Activated CD8-positive, alpha-beta T cell treated with anti-CD3 and anti-CD28 coated beads for 36 hours (primary cell): ENCODE data around the gene SMARCAL1. TPM values are rescaled to one million over a fixed set of nuclear protein-coding genes. Genes with fewer than 3 reads are reported as not detected.

ENCODE experiments used
- ATAC-seq: fragments of 200-7000 bp; cut with Tn5 transposase; one replicate; pipeline ENCODE4 v1.10.0; 2021; ENCODE audit warnings: mild to moderate bottlenecking, moderate library complexity
- CTCF ChIA-PET: fragments of 350-600 bp; sonication (Branson Sonifier 250); formaldehyde crosslinking; loops from one replicate; lab custom pipeline; 2021; ENCODE audit warnings: antibody characterized with exemption; lab: Charles Lee
- POLR2A ChIA-PET: fragments of 350-600 bp; sonication (Branson Sonifier 250); formaldehyde crosslinking; loops from one replicate; lab custom pipeline; 2021; ENCODE audit warnings: antibody characterized with exemption; lab: Charles Lee
- DNase-seq: peaks from one replicate; pipeline ENCODE4 v3.0.0-alpha.2; 2020
- H3K27ac Mint-ChIP-seq: one replicate; pipeline ENCODE4 v1.8.0; 2021; ENCODE audit warnings: mild to moderate bottlenecking, mixed read lengths
- H3K27me3 Mint-ChIP-seq: one replicate; pipeline ENCODE4 v1.8.0; 2021; ENCODE audit warnings: mixed read lengths
- H3K36me3 Mint-ChIP-seq: one replicate; pipeline ENCODE4 v1.8.0; 2021; ENCODE audit warnings: low read depth, mixed read lengths
- H3K4me1 Mint-ChIP-seq: one replicate; pipeline ENCODE4 v1.8.0; 2021; ENCODE audit warnings: low read depth, mixed read lengths
- H3K4me3 Mint-ChIP-seq: one replicate; pipeline ENCODE4 v1.8.0; 2021; ENCODE audit warnings: mild to moderate bottlenecking, moderate library complexity, mixed read lengths
- H3K9me3 Mint-ChIP-seq: one replicate; pipeline ENCODE4 v1.8.0; 2021; ENCODE audit warnings: mixed read lengths
- intact Hi-C: fragments of 100-400 bp; cut with micrococcal nuclease; formaldehyde crosslinking; loops from one replicate; pipeline ENCODE4 v1.10.0; 2022
- total RNA-seq, 2 experiments: library from RNA; stranded (reverse); gene quantifications; one replicate each; pipeline ENCODE4 v1.2.3, GENCODE V29; 2021
- TF ChIP-seq, protein P1 (sequence below): fragments of 200-600 bp; IDR thresholded peaks from one replicate; pipeline ENCODE4 v1.8.0; 2022; ENCODE audit warnings: antibody characterized with exemption, mild to moderate bottlenecking

Gene SMARCAL1
- total RNA-seq, 2 experiments from 2014 or later: 22.3 to 24.7 TPM

- intact Hi-C loops: no loop called here
- CTCF ChIA-PET: interaction anchor here (0.6 to 1.3 kb wide), 2 partner anchors 13 to 35 kb away, joined by 3 read pairs; no protein-coding TSS in a partner anchor
Measured at GRCh38 chr2:216465579-216466195, 53.4 kb downstream of the SMARCAL1 start.

DNA sequence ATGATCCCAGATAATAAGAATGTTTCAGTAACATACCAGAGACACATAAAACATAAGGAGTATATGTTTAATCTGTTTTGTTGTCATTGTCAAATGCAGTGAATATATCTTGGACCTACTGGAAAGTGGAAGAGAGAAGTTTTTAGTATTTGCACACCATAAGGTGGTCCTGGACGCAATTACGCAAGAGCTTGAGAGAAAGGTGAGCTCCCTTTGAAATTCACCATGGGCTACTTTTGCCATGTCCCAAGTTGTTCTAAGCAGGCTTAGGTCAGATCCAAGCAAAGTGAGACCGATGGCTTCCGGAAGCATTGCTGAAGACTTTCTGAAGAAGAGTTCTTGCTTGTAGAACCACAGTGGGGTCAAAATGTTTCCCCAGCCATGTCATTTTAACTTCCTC lies 55.6 kb downstream of the SMARCAL1 start:
- intact Hi-C loops: no loop called here
- peaks cover 7% of the 10 kb centered on the region for H3K36me3 Mint-ChIP-seq
- DNase-seq (no peak), ATAC-seq (no peak)
- H3K9me3 Mint-ChIP-seq: no peaks in the 10 kb centered on the region
- H3K4me1 Mint-ChIP-seq: no peaks in the 10 kb centered on the region
- no peaks in the 10 kb centered on the region for H3K27me3 Mint-ChIP-seq
- ChIA-PET POLR2A (no interaction called here), CTCF (no interaction called here)
- H3K27ac Mint-ChIP-seq: no peak overlapping the region
- TF ChIP-seq, protein P1, sequence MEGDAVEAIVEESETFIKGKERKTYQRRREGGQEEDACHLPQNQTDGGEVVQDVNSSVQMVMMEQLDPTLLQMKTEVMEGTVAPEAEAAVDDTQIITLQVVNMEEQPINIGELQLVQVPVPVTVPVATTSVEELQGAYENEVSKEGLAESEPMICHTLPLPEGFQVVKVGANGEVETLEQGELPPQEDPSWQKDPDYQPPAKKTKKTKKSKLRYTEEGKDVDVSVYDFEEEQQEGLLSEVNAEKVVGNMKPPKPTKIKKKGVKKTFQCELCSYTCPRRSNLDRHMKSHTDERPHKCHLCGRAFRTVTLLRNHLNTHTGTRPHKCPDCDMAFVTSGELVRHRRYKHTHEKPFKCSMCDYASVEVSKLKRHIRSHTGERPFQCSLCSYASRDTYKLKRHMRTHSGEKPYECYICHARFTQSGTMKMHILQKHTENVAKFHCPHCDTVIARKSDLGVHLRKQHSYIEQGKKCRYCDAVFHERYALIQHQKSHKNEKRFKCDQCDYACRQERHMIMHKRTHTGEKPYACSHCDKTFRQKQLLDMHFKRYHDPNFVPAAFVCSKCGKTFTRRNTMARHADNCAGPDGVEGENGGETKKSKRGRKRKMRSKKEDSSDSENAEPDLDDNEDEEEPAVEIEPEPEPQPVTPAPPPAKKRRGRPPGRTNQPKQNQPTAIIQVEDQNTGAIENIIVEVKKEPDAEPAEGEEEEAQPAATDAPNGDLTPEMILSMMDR: no peak
- H3K4me3 Mint-ChIP-seq: no peak overlapping the region

More at GRCh38 chr2:216465579-216466195, 53.4 kb downstream of the SMARCAL1 start:
- ATAC-seq (no peak), DNase-seq (no peak)
- Mint-ChIP-seq H3K4me3 (no peak overlapping the region), H3K27ac (no peak overlapping the region), H3K36me3 (peaks cover 7% of the 10 kb centered on the region), H3K4me1 (no peaks in the 10 kb centered on the region), H3K27me3 (no peaks in the 10 kb centered on the region), H3K9me3 (no peaks in the 10 kb centered on the region)
- TF ChIP-seq, protein P1: no peak
- POLR2A ChIA-PET: interaction anchor here (1.2 kb wide), 1 partner anchor 10 kb away, joined by 3 read pairs; no protein-coding TSS in a partner anchor

DNA sequence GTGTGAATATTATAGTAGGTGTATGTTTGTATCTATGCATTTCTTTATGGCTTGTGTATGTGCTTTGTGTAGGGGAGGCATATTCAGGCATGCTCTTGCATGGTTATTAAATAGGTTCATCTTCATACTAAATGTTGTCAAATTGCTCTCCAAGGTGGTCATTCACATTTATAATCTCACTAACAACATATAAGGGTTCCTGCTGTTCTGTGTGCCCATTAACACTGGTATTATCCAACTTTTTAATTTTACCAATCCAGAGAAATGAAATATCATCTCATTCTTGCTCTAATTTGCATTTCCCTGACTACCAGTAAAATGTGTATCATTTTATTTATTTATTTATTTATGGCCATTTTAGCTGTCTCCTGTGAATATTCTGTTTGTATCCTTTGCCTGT lies 57.4 kb downstream of the SMARCAL1 start:
- H3K36me3 Mint-ChIP-seq: peaks cover 7% of the 10 kb centered on the region

GRCh38 chr2:216473187-216473586 lies 60.9 kb downstream of the SMARCAL1 start:
- no peaks in the 10 kb centered on the region for H3K27me3 Mint-ChIP-seq
- ATAC-seq (no peak), DNase-seq (no peak)
- ChIA-PET POLR2A (no interaction called here), CTCF (no interaction called here)
- TF ChIP-seq, protein P1: no peak
- no peaks in the 10 kb centered on the region for H3K9me3 Mint-ChIP-seq
- intact Hi-C loops: no loop called here
- H3K4me1 Mint-ChIP-seq: peaks cover 26% of the 10 kb centered on the region
- H3K27ac Mint-ChIP-seq: no peak overlapping the region
- peaks cover 20% of the 10 kb centered on the region for H3K36me3 Mint-ChIP-seq
- H3K4me3 Mint-ChIP-seq: no peak overlapping the region

More for the DNA sequence above, 57.4 kb downstream of the SMARCAL1 start:
- ChIA-PET POLR2A (no interaction called here), CTCF (no interaction called here)
- no peak for DNase-seq
- H3K27ac Mint-ChIP-seq: no peak overlapping the region
- no peaks in the 10 kb centered on the region for H3K9me3 Mint-ChIP-seq
- TF ChIP-seq, protein P1: no peak
- H3K4me3 Mint-ChIP-seq: no peak overlapping the region
- H3K4me1 Mint-ChIP-seq: peaks cover 2% of the 10 kb centered on the region
- no peak for ATAC-seq
- H3K27me3 Mint-ChIP-seq: no peaks in the 10 kb centered on the region
- intact Hi-C loops: no loop called here

GRCh38 chr2:216474925-216475670 lies 62.8 kb downstream of the SMARCAL1 start:
- DNase-seq (peak; percentile 54), ATAC-seq (peak; percentile 75)
- ChIA-PET CTCF (interaction anchor here (1.0 to 1.1 kb wide), 2 partner anchors 13 to 32 kb away, joined by 3 read pairs; no protein-coding TSS in a partner anchor), POLR2A (interaction anchor here (0.6 to 1.5 kb wide), 4 partner anchors 10 to 31 kb away, joined by 3 to 6 read pairs (median 4); partner anchors contain the start of gene RPL37A)
- Mint-ChIP-seq H3K4me3 (peak overlapping the region; percentile 31), H3K36me3 (peaks cover 26% of the 10 kb centered on the region), H3K4me1 (peaks cover 28% of the 10 kb centered on the region), H3K27me3 (no peaks in the 10 kb centered on the region), H3K9me3 (no peaks in the 10 kb centered on the region), H3K27ac (peak overlapping the region; percentile 44)
- intact Hi-C loops: no loop called here
- TF ChIP-seq, protein P1: no peak
